Activated T-cell treated with anti-CD3 and anti-CD28 coated beads for 48 hours (primary cell): ENCODE results near the gene AGAP1.

Source experiments
- DNase-seq: peaks from one replicate; pipeline ENCODE4 v3.0.0-alpha.2; 2020; ENCODE audit warnings: low read depth

Gene AGAP1

GRCh38 chr2:235966396-235966795, 472.6 kb downstream of the AGAP1 start:
- DNase-seq = no peak

DNA sequence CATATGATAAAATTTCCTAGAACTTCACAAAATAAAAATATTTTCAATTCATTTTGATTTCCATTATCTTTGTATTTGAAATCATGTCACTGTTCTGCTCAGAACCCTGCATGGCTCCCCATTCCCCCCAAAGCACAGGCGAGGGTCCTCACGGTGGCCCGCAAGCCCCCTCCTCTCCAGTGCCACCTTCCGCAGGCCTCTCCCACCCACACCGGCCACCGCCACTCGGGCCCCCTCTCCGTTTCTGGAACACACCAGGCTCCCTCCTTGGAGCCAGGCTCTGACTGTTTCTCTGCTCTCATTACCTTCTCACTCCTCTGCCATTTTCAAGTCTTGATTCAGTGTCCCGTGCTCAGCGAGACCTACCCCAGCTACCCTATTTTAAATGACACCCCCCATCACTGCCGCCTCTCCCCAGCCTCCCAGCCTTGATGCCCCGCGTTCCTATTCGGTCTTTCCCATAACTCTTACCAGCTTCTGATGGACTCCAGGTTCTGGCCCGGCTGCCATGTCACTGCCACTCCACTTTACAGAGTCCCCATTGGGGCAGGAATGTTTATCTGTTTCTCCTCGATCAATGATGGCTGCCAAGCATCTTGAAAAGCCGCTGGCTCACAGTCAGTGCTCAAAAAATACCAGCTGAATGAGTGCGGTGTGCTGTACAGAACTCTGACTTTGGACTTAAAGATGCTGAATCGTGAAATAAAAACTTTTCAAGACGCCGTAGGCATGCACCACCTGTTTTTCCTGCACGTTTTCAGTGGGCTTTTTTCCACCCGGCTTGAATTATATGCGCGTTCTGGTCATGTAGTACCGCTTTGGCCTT, 473.3 kb downstream of the AGAP1 start:
- no peak for DNase-seq

- DNase-seq = no peak
Observed at GRCh38 chr2:235968155-235968554, 474.3 kb downstream of the AGAP1 start.

DNA sequence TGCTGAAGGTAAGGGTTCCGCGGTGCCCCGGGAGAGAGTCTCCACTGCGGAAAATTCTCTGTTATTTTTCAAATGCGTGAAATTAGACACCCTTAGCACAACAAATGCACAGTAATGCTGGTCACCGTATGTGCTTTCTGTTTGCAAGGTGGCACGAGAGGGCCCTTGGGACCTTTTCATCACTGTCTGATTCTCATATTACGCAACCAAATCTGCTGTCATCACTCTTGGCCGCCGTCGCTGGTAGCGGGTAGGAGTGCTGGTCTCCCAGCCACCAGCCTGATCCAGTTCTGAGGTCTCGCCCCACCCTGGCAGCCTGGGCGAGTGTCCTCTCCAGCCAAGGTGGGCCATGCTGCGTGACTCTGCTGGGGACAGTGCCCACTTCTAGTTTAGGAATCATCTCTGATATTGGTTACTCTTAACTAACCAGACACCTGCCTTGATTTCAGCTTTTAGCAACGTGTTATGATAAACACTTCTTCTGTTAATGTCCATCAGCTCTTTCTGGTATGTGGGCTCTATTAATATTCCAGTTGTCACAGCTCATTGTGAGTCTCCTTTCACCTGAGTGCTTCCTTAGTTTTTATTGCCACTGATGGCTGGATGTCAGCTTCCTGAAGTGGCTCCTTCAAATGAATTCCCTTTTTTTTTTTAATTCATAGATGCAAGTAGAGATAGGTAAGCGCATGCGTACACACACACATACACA, 474.9 kb downstream of the AGAP1 start:
- no peak for DNase-seq

DNA sequence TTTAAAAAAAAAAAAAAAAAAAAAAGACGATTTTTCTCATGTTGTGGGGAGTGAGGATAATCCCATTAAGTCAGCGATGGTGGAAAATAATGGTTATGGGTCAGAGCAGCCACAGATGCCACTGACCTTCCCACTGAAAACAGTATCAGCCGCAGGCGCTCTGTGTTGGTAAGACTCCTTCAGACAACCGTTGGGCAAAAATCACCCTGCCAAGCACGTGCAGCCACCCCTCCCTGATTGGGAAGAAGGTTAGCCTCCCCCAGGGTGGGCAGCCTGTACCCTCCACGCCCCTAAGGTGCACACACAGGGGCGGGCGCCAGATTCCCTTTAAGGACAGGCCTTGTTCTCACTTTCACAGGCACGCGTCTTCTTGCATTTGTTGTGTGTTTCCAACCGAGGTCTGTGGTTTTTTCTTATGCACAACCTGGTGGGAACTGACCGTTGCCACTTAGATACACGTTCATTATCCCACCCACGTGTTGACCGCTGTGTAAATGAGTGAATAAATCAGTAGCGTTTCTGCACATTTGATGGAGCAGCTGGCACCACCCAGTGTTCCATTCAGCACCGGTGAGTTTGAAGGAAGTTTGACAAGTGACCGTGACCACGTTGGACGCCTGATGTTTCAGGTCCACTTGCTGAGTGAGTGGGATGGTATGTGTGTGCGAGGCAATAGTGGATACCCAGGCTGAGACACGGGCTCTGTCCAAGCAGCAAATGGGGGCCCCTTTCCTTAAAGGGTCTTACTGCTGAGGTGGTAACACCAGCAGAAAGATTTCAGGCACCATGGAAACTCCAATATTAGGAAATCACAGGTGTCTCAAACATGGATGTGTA, 476.6 kb downstream of the AGAP1 start:
- no peak for DNase-seq

- DNase-seq = no peak
Observed at GRCh38 chr2:235976516-235976915, 482.7 kb downstream of the AGAP1 start.

GRCh38 chr2:235976956-235977355, 483.1 kb downstream of the AGAP1 start:
- DNase-seq = no peak

GRCh38 chr2:235977445-235977844, 483.6 kb downstream of the AGAP1 start:
- DNase-seq = no peak

- no peak for DNase-seq
Observed at GRCh38 chr2:235978022-235978421, 484.2 kb downstream of the AGAP1 start.

DNA sequence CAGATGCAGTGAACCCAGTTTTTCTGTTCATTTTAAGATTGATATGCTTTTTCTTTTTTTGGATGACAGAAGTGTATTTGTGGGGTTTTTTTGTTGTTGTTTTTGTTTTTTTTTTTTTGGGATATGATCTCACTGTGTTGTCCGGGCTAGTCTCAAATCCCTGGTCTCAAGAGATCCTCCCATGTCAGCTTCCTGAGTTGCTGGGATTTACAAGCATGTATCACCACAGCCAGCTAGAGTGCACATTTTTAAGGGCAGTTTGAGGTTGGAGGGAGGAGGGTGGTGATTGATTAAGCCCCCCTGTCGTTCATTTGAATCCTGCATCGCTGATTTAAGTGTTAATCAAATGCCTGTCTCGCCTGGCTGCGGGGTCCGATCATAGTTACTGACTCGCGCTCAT, 485.2 kb downstream of the AGAP1 start:
- DNase-seq = no peak

DNA sequence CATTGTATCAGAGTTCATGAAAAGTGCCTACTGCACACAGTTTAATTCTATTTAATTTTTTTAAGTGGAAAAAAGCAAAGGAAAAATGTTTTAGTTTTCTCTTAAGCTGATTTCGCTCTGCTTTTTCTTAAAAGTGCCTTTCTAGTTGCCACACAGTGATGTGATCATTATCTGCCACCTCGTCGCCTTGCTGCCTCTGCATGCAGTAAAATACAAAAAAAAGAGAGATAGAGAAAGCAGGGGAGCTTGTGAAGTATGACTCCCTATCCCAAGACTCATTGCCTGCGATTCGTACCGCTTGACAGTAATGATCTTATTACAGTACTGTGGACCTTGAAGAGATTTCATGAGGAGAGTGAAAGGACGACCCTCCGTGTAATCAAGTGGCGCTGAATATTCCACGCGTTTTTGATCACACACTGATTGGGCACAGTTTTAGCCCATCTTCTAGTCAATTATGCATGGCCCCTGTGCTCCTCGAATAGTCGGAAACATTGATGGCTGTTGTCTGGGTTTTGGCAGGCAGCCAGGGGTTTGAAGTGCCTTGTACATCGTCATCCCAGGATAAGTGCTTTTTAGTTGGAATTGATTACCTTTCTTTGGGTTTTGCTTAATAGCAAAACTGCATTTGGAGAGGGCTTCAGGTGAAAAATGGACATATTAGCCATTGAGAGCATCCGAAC, 486.1 kb downstream of the AGAP1 start:
- no peak for DNase-seq

DNA sequence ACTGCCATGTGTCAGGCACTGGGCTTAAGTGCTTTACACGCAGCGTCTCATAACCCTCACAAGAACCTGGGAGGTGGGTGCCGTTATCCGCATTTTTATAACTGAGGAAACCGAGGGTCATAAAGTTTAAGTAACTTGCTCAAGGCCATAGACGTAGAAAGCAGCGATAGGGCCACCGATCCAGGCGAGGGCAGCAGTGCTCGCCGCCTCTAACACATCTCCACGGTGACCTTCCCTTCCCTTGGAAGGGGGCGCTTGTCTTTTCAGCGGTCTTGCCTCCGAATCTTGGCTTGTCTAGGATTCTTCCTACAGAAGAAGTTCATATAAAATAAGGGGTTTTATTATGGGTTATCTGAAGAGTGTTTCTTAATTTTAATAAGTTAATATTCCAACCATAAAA, 487.8 kb downstream of the AGAP1 start:
- no peak for DNase-seq

DNA sequence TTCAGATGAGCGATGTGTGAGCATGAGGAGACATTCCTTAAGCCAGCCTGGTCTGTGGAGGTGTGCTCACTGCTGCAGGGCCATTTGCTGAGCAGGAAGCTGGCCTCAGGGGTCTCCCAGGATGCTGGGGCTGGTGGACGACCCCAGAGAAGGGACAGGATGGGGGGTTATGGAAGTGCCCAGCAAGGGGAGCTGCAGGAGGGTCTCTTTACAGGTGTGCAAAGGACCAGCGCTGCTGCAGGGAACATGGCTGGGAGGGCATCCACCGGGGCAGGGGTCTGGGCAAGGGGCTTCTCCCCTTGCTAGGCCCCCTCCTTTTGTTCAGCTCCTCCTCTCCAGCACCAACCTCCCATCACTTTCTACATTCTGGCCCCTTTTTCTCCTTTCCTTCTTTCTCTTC, 489.2 kb downstream of the AGAP1 start:
- DNase-seq = no peak

GRCh38 chr2:235984552-235984951, 490.7 kb downstream of the AGAP1 start:
- DNase-seq = no peak

DNA sequence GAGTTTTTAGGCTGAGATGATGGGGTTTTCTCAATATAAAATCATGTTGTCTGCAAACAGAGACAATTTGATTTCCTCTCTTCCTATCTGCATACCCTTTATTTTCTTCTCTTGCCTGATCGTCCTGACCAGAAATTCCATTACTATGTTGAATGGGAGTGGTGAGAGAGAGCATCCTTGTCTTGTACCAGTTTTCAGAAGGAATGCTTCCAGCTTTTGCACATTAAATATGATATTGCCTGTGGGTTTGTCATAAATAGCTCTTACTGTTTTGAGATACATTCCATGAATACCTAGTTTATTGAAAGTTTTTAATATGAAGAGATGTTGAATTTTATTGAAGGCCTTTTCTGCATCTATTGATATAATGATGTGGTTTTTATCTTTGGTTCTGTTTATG, 492.5 kb downstream of the AGAP1 start:
- DNase-seq = no peak

DNA sequence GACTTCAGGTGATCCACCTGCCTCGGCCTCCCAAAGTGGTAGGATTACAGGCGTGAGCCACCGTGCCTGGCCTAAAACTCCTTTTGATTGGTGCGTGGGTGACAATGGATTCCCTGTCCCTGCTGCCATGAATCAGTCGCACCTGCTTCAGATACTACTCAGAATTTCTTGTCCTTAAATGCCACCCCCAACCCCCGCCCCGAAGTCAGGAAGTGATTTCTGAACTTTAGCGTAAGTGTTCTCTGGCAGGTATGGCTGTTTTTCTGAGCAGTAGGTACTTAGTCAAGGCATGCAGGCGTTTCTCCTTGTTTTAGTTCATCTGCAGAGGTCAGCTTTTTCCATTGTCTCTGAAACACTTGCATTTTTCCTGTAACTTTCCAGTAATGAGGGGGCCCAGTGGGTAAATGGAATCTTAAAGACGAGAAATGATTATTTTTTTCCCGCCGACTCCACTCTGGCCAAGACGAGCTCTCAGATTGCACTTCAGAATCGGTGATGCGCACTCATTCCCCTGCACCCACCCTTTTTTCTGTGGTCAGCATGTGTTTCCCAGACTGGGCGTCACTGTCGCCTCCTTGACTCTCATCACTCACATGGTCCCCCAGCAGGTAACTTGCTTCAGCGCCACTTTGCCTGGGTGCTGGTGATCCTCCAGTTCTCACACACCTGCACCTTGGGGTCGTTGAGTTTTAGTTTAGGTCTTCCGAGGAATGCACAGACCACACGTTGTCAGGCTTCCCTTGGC, 494.6 kb downstream of the AGAP1 start:
- no peak for DNase-seq

DNA sequence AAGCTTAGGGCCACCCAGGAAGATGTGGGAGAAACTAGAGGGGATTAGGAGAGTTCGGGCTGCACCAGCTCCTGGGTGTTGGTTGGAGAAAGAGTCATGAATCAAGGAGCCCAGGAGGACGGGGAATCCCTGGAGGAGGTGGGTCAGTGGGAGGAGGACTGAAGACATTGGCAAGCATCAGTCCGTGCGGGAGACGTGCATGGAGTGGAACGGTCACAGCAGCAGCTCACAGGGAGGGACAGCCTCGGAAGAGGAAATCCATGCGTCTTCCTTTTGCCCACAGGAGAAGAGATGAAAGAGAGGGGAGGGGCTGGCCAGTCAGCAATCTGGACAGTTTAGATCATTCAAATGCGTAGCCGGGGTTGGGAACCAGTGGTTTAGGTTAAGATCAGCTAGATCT, 495.7 kb downstream of the AGAP1 start:
- DNase-seq = no peak

DNA sequence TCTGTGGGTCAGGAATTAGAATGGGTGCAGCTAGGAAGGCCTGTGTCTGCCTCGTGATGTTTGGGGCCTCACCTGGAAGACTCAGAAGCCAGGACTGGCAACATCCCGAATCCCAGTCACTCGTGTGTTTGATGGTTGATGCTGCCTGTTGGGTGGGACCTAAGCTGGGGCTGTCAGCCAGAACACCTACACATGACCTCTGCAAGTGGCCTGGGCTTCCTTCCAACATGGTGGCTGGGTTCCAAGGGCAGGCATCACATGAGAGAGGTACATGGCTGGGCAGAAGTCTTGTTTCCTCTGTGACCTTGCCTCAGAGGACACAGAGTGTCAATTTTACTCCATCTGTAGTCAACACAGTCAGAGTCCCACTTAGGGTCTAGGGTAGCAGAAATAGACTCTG, 496.5 kb downstream of the AGAP1 start:
- DNase-seq = no peak

GRCh38 chr2:235992024-235992423, 498.2 kb downstream of the AGAP1 start:
- DNase-seq = no peak

DNA sequence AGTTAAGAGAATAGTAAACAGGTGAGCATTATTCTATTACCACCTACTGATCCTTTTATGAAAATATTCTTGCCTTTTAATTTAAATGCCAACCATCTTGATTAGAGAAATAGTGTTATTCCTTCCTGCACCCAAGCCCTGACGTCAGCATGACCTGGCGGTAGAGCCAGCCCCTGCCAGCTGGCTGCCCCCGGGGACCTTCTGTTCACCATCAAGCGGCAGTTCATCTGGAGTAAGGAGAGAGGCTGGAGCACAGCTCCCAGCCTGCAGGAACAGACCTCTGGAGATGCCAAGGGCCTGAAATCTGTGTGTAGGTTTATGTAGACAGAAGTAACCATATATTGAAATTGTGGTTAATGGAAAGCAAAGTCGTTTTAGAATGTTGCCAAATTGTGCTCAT, 502.6 kb downstream of the AGAP1 start:
- DNase-seq = no peak

DNA sequence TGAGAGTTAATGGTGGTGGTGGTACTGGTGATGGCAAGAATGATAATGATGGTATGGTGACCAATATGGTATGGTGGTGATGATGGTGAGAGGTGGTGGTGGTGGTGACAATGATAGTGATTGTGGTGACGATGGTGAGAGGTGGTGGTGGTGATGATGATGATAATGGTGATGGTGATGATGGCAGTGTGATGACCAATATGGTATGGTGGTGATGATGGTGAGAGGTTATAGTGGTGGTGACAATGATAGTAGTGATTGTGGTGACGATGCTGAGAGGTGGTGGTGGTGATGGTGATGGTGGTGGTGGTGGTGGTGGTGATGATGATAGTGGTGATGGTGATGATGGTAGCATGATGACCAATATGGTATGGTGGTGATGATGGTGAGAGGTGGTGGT, 505.2 kb downstream of the AGAP1 start:
- no peak for DNase-seq
